Measurements from ENCODE around the gene KRTAP3-2. TPM values are rescaled to one million over a fixed set of nuclear protein-coding genes. Genes with fewer than 3 reads are reported as not detected.
A peak's percentile ranks its signal among the peaks of the same experiment; 100 is the strongest.

The KRTAP3-2 gene
- total RNA-seq, 1 donor = not detected

- DNase-seq (ENCODE audit: insufficient read length, low spot score, missing footprints) = no peak
- TF ChIP-seq CTCF (IDR thresholded peaks at IDR 0.05; ENCODE audit: extremely low read depth, low read depth, low read length) = no peak
- peak overlapping the region; percentile 74 for H2AFZ ChIP-seq (ENCODE audit: low read length)
Observed at GRCh38 chr17:40949418-40949817, 50.3 kb downstream of the KRTAP3-2 start.

More at GRCh38 chr17:40949418-40949817, 50.3 kb downstream of the KRTAP3-2 start:
- no peaks in the 10 kb centered on the region for H3K79me2 ChIP-seq (ENCODE audit: insufficient read depth, low read length)
- H3K4me2 ChIP-seq (ENCODE audit: insufficient read depth, low read length) = no peak overlapping the region
- H3K4me3 ChIP-seq (ENCODE audit: insufficient read depth, low read length) = no peak overlapping the region
- no peak overlapping the region for H3K27ac ChIP-seq (ENCODE audit: low read depth, low read length)
- H3K4me1 ChIP-seq (ENCODE audit: insufficient read depth, low read length) = peaks cover 32% of the 10 kb centered on the region
- H3K27me3 ChIP-seq (ENCODE audit: insufficient read depth, low read length) = no peaks in the 10 kb centered on the region
- no peaks in the 10 kb centered on the region for H3K9me3 ChIP-seq (ENCODE audit: low read depth, low read length)
- H4K20me1 ChIP-seq (ENCODE audit: insufficient read depth, low read length) = no peaks in the 10 kb centered on the region
- H3K36me3 ChIP-seq (ENCODE audit: insufficient read depth, low read length) = no peaks in the 10 kb centered on the region

Small RNA genes within 50 kb of the gene (small RNA-seq; reads per million reads assigned to genes)
- not detected for gene KRTAP3-4P

Other genes starting within 250 kb of the KRTAP3-2 start
- gene KRT25, start 244.6 kb downstream of the KRTAP3-2 start, total RNA-seq = not detected in 2 replicates
- not detected in 2 replicates for gene KRT26, start 227.7 kb downstream of the KRTAP3-2 start, total RNA-seq
- gene KRT27, start 217.4 kb downstream of the KRTAP3-2 start, total RNA-seq = not detected in 2 replicates
- gene KRT28, start 199.9 kb downstream of the KRTAP3-2 start, total RNA-seq = not detected in 2 replicates
- gene KRT10, start 177.3 kb downstream of the KRTAP3-2 start, total RNA-seq = 2.2 and 2.4 TPM in 2 replicates
- gene KRT12, start 132.7 kb downstream of the KRTAP3-2 start, total RNA-seq = not detected in 2 replicates
- not detected in 2 replicates for gene KRT20, start 114.7 kb downstream of the KRTAP3-2 start, total RNA-seq
- gene KRT23, start 62.3 kb downstream of the KRTAP3-2 start, total RNA-seq = 0.36 and 0.59 TPM in 2 replicates
- gene KRT39, start 33.0 kb downstream of the KRTAP3-2 start, total RNA-seq = 0.36 TPM in 1 of 2 replicates, not detected in the other
- gene KRT40, start 15.6 kb downstream of the KRTAP3-2 start, total RNA-seq = under 0.01 TPM in 1 of 2 replicates, not detected in the other
- not detected in 2 replicates for gene KRTAP3-3, start 5.7 kb downstream of the KRTAP3-2 start, total RNA-seq
- gene KRTAP3-1, start 9.2 kb upstream of the KRTAP3-2 start, total RNA-seq = not detected in 2 replicates
- 25.0 and 31.8 TPM in 2 replicates for gene KRTAP1-5, start 27.3 kb upstream of the KRTAP3-2 start, total RNA-seq
- not detected in 2 replicates for gene KRTAP1-4, start 30.3 kb upstream of the KRTAP3-2 start, total RNA-seq
- gene KRTAP1-3, start 35.0 kb upstream of the KRTAP3-2 start, total RNA-seq = not detected in 2 replicates
- 2.2 and 2.4 TPM in 2 replicates for gene KRTAP1-1, start 41.5 kb upstream of the KRTAP3-2 start, total RNA-seq
- gene KRTAP2-1, start 47.4 kb upstream of the KRTAP3-2 start, total RNA-seq = not detected in 2 replicates
- not detected in 2 replicates for gene KRTAP2-2, start 55.3 kb upstream of the KRTAP3-2 start, total RNA-seq
- gene KRTAP2-3, start 60.2 kb upstream of the KRTAP3-2 start, total RNA-seq = 0.29 TPM in 1 of 2 replicates, not detected in the other
- not detected in 2 replicates for gene KRTAP2-4, start 66.0 kb upstream of the KRTAP3-2 start, total RNA-seq
- gene KRTAP4-7, start 84.2 kb upstream of the KRTAP3-2 start, total RNA-seq = under 0.01 and 0.72 TPM in 2 replicates
- not detected in 2 replicates for gene KRTAP4-8, start 98.2 kb upstream of the KRTAP3-2 start, total RNA-seq
- not detected in 2 replicates for gene KRTAP4-16, start 102.3 kb upstream of the KRTAP3-2 start, total RNA-seq
- not detected in 2 replicates for gene KRTAP4-9, start 105.5 kb upstream of the KRTAP3-2 start, total RNA-seq
- gene KRTAP4-11, start 118.5 kb upstream of the KRTAP3-2 start, total RNA-seq = not detected in 2 replicates
- not detected in 2 replicates for gene KRTAP4-12, start 124.3 kb upstream of the KRTAP3-2 start, total RNA-seq
- gene KRTAP4-6, start 140.6 kb upstream of the KRTAP3-2 start, total RNA-seq = not detected in 2 replicates
- not detected in 2 replicates for gene KRTAP4-5, start 149.9 kb upstream of the KRTAP3-2 start, total RNA-seq
- not detected in 2 replicates for gene KRTAP4-4, start 160.8 kb upstream of the KRTAP3-2 start, total RNA-seq
- not detected in 2 replicates for gene KRTAP4-3, start 168.3 kb upstream of the KRTAP3-2 start, total RNA-seq
- gene KRTAP4-2, start 178.3 kb upstream of the KRTAP3-2 start, total RNA-seq = not detected in 2 replicates
- gene KRTAP4-1, start 185.0 kb upstream of the KRTAP3-2 start, total RNA-seq = not detected in 2 replicates
- not detected in 2 replicates for gene KRTAP9-1, start 190.0 kb upstream of the KRTAP3-2 start, total RNA-seq
- gene KRTAP9-2, start 226.7 kb upstream of the KRTAP3-2 start, total RNA-seq = not detected in 2 replicates
- gene KRTAP9-3, start 232.5 kb upstream of the KRTAP3-2 start, total RNA-seq = not detected in 2 replicates
- not detected in 2 replicates for gene KRTAP9-8, start 238.1 kb upstream of the KRTAP3-2 start, total RNA-seq
- not detected in 2 replicates for gene KRTAP9-4, start 249.8 kb upstream of the KRTAP3-2 start, total RNA-seq

Measured in osteoblast (primary cell).